Gastroesophageal sphincter (tissue), 4 donors: Measurements from ENCODE around the gene C6orf15. TPM values are rescaled to one million over a fixed set of nuclear protein-coding genes. Genes with fewer than 3 reads are reported as not detected.
A peak's percentile ranks its signal among the peaks of the same experiment; 100 is the strongest.

Source experiments
- ATAC-seq: fragments of 150-250 bp; one replicate; pipeline ENCODE4 v1.9.1; 2016; ENCODE audit warnings: mild to moderate bottlenecking, moderate library complexity
- H3K27ac ChIP-seq, 4 donors: fragments of 200-600 bp; sonication (generic) in 3 of 4; 1 replicate in 3 of 4; 2 replicates in 1 of 4; pipeline ENCODE4 v1.5.1; 2016 to 2019
- H3K27me3 ChIP-seq: fragments of 200-600 bp; sonication (generic); one replicate; pipeline ENCODE4 v1.5.1; 2019
- H3K36me3 ChIP-seq, 2 donors: fragments of 200-600 bp; sonication (generic); one replicate each; pipeline ENCODE4 v1.5.1; 2019; ENCODE audit warnings: control low read depth in 1 of 2
- H3K4me1 ChIP-seq, 3 donors: fragments of 200-600 bp; sonication (generic); 1 replicate in 2 of 3; 2 replicates in 1 of 3; pipeline ENCODE4 v1.5.1; 2016 to 2019; ENCODE audit warnings: control low read depth in 2 of 3
- H3K4me3 ChIP-seq, 2 donors: fragments of 200-600 bp; sonication (generic); one replicate each; pipeline ENCODE4 v1.5.1; 2019; ENCODE audit warnings: mild to moderate bottlenecking in 1 of 2, moderate library complexity in 1 of 2
- H3K9me3 ChIP-seq, 3 donors: fragments of 200-600 bp; sonication (generic); one replicate each; pipeline ENCODE4 v1.5.1; 2017 to 2019; ENCODE audit warnings: control low read depth in 2 of 3
- EP300 ChIP-seq: sonication (generic); formaldehyde crosslinking; IDR thresholded peaks from one replicate; pipeline ENCODE4 v1.6.1; 2017; ENCODE audit warnings: antibody characterized with exemption, mild to moderate bottlenecking
- POLR2A ChIP-seq, 2 donors: fragments of 450-650 bp; IDR thresholded peaks; one replicate each; pipeline ENCODE4 v1.6.1; 2017; ENCODE audit warnings: antibody characterized with exemption in 2 of 2, mild to moderate bottlenecking in 2 of 2, moderate library complexity in 1 of 2
- POLR2AphosphoS5 ChIP-seq: sonication (generic); formaldehyde crosslinking; IDR thresholded peaks from one replicate; pipeline ENCODE4 v1.6.1; 2017; ENCODE audit warnings: antibody characterized with exemption
- WGBS, 2 donors: methylation state at CpG; one replicate each; pipeline ENCODE4 v1.1.5; 2018; ENCODE audit warnings: low coverage in 1 of 2; 5-methylcytosine and 5-hydroxymethylcytosine counted together
- total RNA-seq, 4 donors: library from RNA; depleted of rRNA; stranded (reverse); fragments of >200 nt; gene quantifications; one replicate each; pipeline ENCODE4 v1.1.0, GENCODE V29; 2016
- TF ChIP-seq, protein P1 (sequence below), 4 experiments: fragments of 200-600 bp in 2 of 4; fragments of 450-650 bp in 2 of 4; sonication (generic) in 1 of 4; IDR thresholded peaks; one replicate each; pipeline ENCODE4 v1.5.1; 2017 to 2019; ENCODE audit warnings: antibody characterized with exemption in 4 of 4, mild to moderate bottlenecking in 2 of 4, moderate library complexity in 2 of 4

The C6orf15 gene
- total RNA-seq, 4 donors from 2014 or later: not detected

DNA sequence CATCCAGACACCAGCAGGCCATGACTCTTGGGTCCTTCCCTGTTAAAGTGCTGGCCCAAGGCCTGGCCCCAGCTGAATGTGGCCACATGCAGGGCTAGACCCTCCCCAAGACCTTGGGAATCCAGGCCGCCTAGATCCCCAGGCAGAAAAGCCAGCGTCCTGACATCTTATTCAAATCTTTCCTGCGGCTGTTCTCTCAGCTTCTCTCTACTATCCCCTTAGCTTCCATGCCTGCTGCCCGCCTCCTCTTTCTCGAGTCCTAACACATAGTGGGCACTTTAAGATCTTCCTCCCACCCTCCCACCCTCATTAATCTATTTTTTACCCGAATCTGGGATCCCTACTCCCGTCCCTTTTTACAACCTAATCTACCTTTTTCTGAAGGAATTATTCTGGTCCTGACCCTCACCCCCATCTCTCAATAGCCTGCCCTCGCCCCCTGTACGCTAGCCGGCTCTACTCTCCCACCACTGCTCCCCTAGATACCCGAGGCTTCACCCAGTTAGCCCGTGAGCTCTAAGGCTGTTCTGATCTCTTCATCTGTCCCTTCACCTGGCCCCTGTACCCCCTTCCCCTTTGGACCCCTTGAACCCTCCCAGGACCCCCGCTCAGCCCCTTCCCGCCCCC lies 45.3 kb upstream of the C6orf15 start, which contains the start of gene CCHCR1:
TSS of gene CCHCR1 (minus strand) at position 290 of the 627 bp plus-strand sequence. CDS start at position 88, 202 bp downstream.
- WGBS, 2 donors: 5 to 12% methylated on average over 11 to 12 of the region's 14 CpGs
- Histone ChIP-seq H3K9me3 (no peaks in the 10 kb centered on the region), H3K27ac (peak within 1 kb of the TSS; percentile 36 to 87 (median 82)), H3K27me3 (no peaks in the 10 kb centered on the region), H3K36me3 (peaks cover 0 to 40% of the 10 kb centered on the region in 2 donors), H3K4me1 (peaks cover 0 to 27% (median 14%) of the 10 kb centered on the region in 3 donors), H3K4me3 (peak within 1 kb of the TSS; percentile 45 to 70)
- no peak for ATAC-seq
- TF ChIP-seq EP300 (no peak), POLR2A (IDR thresholded peaks at IDR 0.05) (no peak), POLR2AphosphoS5 (no peak)
- TF ChIP-seq, protein P1, sequence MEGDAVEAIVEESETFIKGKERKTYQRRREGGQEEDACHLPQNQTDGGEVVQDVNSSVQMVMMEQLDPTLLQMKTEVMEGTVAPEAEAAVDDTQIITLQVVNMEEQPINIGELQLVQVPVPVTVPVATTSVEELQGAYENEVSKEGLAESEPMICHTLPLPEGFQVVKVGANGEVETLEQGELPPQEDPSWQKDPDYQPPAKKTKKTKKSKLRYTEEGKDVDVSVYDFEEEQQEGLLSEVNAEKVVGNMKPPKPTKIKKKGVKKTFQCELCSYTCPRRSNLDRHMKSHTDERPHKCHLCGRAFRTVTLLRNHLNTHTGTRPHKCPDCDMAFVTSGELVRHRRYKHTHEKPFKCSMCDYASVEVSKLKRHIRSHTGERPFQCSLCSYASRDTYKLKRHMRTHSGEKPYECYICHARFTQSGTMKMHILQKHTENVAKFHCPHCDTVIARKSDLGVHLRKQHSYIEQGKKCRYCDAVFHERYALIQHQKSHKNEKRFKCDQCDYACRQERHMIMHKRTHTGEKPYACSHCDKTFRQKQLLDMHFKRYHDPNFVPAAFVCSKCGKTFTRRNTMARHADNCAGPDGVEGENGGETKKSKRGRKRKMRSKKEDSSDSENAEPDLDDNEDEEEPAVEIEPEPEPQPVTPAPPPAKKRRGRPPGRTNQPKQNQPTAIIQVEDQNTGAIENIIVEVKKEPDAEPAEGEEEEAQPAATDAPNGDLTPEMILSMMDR (IDR thresholded peaks at IDR 0.05): no peak

DNA sequence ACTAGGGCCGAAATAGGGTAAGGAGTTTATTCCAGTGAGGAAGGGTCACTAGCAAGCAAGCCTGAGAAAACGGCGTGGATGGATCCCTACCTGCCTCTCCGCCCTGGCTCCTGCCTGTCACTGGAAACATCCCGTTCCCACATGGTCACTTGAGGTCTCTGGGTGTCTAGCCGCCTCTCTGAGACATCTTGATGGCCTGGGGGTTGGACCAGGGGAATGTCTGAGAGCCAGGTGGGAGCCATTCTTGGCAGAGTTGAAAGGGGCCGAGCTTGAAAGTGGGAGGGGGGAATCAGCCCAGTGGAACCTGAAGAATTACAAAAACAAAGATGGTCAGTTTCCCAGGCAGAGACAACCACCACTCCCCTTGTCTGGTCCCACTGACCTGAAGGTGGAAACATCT lies 44.3 kb upstream of the C6orf15 start:
- peaks cover 0 to 30% of the 10 kb centered on the region in 2 donors for H3K36me3 ChIP-seq
- H3K9me3 ChIP-seq: no peaks in the 10 kb centered on the region
- 40 to 83% methylated on average over 1 to 7 of the region's 7 CpGs for WGBS, 2 donors
- no peaks in the 10 kb centered on the region for H3K27me3 ChIP-seq
- ATAC-seq: no peak
- TF ChIP-seq POLR2AphosphoS5 (no peak), EP300 (no peak), POLR2A (IDR thresholded peaks at IDR 0.05) (no peak)
- TF ChIP-seq, protein P1 (IDR thresholded peaks at IDR 0.05): no peak
- no peak overlapping the region for H3K27ac ChIP-seq
- no peak overlapping the region for H3K4me3 ChIP-seq
- peaks cover 0 to 27% (median 14%) of the 10 kb centered on the region in 3 donors for H3K4me1 ChIP-seq

DNA sequence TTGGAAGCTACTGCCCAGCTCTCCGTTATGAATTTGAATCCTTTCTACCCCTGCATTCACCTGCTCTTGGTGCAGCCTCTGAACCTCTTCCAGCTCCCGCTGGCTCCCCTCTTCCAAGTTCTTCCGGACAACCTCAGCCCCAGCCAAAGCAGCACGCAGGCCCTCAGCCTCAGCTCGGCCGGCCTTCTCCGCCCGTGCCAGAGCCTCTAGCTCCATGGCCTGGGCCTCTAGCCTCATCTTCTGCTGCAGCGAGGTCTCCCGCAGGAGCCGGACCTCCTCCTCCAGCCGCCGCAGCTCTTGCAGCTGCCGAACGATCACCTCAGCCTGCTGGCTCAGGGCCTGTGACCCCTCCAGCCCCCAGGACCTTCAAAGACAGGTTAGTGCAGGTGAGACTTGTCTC lies 42.1 kb upstream of the C6orf15 start:
- Histone ChIP-seq H3K27ac (no peak overlapping the region), H3K36me3 (peaks cover 0 to 49% of the 10 kb centered on the region in 2 donors), H3K9me3 (no peaks in the 10 kb centered on the region), H3K4me3 (no peak overlapping the region), H3K4me1 (peaks cover 0 to 21% (median 11%) of the 10 kb centered on the region in 3 donors), H3K27me3 (no peaks in the 10 kb centered on the region)
- TF ChIP-seq POLR2A (IDR thresholded peaks at IDR 0.05) (no peak), POLR2AphosphoS5 (no peak), EP300 (no peak)
- TF ChIP-seq, protein P1 (IDR thresholded peaks at IDR 0.05): no peak
- 87 to 100% methylated on average over 2 to 11 of the region's 15 CpGs for WGBS, 2 donors
- ATAC-seq: no peak

DNA sequence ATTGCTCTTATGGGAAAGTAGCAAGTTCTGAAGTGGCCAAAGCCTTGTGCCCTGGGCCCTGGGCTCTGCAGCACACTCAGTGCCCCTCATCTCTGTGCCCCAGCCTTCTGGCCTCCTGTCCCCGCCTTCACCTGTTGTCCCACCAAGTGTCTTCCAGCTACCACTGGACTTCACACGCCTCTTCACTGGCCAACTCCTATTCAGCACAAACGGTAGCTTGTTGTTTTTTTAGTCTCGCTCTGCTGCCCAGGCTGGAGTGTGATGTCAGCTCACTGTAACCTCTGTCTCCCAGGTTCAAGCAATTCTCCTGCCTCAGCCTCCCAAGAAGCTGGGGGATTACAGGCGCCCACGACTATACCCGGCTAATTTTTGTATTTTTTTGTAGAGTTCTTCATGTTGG lies 40.4 kb upstream of the C6orf15 start:
- H3K4me3 ChIP-seq: no peak overlapping the region
- peaks cover 0 to 12% (median 5%) of the 10 kb centered on the region in 3 donors for H3K4me1 ChIP-seq
- no peak for ATAC-seq
- TF ChIP-seq, protein P1 (IDR thresholded peaks at IDR 0.05): no peak
- TF ChIP-seq EP300 (no peak), POLR2AphosphoS5 (no peak), POLR2A (IDR thresholded peaks at IDR 0.05) (no peak)
- no peaks in the 10 kb centered on the region for H3K27me3 ChIP-seq
- WGBS, 2 donors: 90 to 95% methylated on average over 3 to 7 of the region's 7 CpGs
- no peaks in the 10 kb centered on the region for H3K9me3 ChIP-seq
- no peak overlapping the region for H3K27ac ChIP-seq
- peaks cover 0 to 63% of the 10 kb centered on the region in 2 donors for H3K36me3 ChIP-seq
